ENCODE measurements around the gene CACFD1.

Gene CACFD1

GRCh38 chr9:133459476-133460404 is at the start of gene CACFD1:
Gene CACFD1, plus strand, starts transcription at chr9:133459978. Its CDS starts 89 bp downstream, at chr9:133460067.
- peak; percentile 90 for DNase-seq

DNA sequence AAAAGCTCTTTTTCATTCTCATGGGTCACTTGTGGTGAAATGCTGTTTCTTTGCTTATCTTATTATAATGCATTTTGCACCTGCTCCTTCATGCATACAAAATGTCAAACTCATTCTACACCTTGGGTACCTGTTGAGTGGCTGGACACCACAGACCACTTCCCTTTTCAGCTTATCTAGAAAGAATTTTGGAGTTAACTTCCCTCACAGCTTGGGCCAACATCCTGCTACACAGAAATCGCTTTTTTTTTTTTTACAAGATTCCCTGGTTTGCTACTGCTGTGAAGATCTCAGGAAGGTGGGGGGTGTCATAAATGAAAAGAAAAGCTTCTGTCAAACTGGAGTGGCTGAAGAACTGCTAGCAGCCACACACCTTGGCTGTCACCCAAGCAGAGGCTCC is 44.6 kb upstream of the CACFD1 start:
- DNase-seq, result no peak

GRCh38 chr9:133417541-133418461 is 42.0 kb upstream of the CACFD1 start, which contains the start of gene REXO4:
Gene REXO4, minus strand, starts transcription at chr9:133418010. Its CDS starts 166 bp downstream, at chr9:133417844.
- DNase-seq, result peak; percentile 80

GRCh38 chr9:133419005-133419404 is 40.8 kb upstream of the CACFD1 start:
- DNase-seq, result no peak

DNA sequence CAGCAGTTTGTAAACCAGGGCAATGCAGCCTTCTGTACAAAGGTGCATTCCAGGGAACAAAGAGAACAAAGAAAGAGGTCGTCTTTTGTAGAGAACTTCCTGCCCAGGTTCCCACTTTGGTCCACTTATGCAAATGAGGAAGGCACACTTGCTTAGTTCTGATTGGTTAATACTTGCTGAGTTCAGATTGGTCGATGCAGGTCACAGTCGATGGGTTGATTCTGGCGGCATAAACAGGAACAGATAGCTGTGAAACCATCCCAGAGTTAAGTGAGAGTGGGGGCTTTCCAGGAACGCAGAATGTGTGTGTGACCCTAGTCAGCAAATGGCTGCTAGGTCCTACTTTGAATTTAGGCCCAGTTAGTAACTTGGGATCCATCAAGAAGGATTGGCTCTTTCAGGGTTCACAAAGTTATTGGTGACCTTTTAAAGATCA is 39.4 kb upstream of the CACFD1 start:
- no peak for DNase-seq

DNA sequence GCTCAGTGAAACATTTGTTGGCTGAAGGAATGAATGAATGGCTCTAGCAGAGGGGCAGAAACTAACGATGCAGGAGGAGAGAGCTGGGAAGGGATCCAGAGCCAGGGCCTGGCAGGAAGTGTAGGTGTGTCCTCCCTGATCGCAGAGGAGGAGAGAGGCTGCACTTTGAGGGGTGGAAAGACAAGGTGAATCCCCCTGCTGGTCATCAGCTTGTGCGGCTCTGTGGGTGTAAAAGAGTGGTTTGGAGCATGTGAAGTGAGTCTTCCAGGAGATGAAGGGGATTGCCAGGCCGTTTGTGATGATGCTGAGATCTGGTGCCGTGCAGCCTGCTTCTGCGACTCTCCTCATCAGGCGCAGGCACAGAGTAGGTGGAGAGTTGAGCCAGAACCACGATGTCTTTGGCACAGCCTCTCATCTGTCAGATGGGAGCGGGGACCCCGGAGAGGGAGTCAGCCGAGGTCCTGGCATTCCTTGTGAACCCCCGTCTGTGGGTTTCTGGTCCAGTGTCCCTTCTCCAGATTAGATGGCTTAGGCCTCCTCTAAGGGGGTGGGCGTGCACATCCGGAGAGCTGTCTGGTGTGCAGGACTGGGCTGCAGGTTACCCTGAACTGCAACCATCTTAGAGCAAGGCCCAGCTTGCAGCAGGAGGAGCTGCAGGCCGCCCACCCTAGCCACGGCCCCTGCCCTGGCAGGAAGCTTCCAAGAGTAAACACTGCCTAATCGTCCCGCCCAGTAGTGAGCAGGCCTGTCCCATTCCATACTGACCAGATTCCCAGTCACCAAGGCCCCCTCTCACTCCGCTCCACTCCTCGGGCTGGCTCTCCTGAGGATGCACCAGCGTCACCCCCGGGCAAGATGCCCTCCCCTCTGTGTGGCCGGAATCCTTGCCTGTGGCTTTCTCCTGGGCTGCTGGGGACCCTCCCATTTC is 37.9 kb upstream of the CACFD1 start, which contains the start of gene ADAMTS13:
ADAMTS13 (plus strand) TSS at position 753 of the 928 bp plus-strand sequence; CDS start at position 830, 77 bp downstream.
- no peak for DNase-seq

- DNase-seq, result no peak
These were observed 36.6 kb upstream of the CACFD1 start for GRCh38 chr9:133423216-133423615.

DNA sequence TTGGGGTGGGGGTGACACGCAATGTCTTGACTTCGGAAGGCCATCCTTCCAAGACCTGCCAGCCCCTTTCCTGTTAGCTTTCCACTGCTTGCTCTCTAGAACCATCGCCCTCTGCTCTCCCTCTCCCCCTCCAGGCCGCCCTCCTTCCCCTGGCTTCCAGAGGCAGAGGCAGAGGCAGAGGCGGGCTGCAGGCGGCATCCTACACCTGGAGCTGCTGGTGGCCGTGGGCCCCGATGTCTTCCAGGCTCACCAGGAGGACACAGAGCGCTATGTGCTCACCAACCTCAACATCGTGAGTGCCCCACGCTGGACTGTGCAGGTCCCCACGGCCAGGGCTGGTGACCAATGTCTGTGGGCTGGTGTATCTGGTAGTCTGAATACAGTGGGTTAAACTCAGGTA is 35.6 kb upstream of the CACFD1 start:
- DNase-seq, result no peak

DNA sequence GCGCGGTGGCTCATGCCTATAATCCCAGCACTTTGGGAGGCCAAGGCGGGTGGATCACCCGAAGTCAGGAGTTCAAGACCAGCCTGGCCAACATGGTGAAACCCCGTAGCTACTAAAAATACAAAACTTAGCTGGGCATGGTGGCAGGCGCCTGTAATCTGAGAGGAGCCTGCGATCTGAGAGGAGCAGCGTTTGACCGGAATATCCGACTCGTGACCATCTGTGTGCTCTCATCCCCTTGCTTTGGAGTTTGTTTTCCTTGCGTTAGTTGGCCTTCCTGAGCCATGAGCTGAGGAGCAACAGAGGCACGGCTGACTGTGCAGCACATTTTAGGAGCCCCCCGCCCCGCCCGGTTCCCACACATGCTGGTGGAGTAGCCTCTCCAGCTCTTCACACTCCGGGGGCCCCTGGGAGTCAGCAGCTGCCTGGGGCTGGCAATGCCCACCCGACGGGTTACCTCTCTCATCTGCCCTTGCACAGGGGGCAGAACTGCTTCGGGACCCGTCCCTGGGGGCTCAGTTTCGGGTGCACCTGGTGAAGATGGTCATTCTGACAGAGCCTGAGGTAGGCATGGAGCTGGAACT is 34.6 kb upstream of the CACFD1 start:
- DNase-seq, result no peak

GRCh38 chr9:133426011-133426410 is 33.8 kb upstream of the CACFD1 start:
- no peak for DNase-seq

- no peak for DNase-seq
These were observed 32.0 kb upstream of the CACFD1 start for GRCh38 chr9:133427658-133428348.

DNA sequence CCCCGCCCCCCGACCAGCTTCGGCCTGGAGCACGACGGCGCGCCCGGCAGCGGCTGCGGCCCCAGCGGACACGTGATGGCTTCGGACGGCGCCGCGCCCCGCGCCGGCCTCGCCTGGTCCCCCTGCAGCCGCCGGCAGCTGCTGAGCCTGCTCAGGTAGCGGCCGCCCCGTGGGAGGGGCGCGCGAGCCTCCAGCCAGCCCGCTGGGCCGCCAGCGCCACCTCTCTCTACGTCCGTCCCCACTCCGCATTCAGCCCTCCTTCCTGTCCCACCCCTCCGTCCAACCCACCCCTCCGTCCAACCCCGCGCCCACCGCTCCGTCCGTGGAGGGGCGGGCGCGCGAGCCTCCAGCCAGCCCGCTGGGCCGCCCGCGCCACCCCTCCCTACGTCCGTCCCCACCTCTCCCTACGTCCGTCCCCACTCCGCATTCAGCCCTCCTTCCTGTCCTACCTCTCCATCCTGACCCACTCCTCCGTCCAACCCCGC is 31.1 kb upstream of the CACFD1 start:
- no peak for DNase-seq

GRCh38 chr9:133429214-133429613 is 30.6 kb upstream of the CACFD1 start:
- DNase-seq, result no peak

- DNase-seq, result no peak
These were observed 30.1 kb upstream of the CACFD1 start for GRCh38 chr9:133429641-133430161.

DNA sequence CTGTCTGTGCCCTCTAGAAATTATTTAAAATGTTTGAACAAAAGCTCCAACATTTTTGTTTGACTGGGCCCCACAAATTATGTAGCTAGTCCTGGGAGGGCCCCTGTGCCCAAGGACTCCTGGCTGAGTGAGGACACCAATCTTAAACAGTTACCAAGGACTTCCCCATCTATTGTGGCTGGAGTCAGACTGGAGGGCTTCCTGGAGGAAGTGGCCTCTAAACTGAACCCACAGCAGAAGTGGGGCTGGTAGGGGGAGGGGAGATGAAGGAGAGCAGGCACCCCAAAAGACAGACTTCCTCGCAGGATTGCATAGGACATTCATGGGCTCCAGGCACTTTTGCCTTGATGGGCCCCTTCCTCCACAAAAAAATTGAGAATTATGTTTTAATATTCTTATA is 29.5 kb upstream of the CACFD1 start:
- no peak for DNase-seq

GRCh38 chr9:133433351-133433843 is 26.4 kb upstream of the CACFD1 start:
- no peak for DNase-seq

- DNase-seq, result no peak
These were observed 23.1 kb upstream of the CACFD1 start for GRCh38 chr9:133436681-133437080.

DNA sequence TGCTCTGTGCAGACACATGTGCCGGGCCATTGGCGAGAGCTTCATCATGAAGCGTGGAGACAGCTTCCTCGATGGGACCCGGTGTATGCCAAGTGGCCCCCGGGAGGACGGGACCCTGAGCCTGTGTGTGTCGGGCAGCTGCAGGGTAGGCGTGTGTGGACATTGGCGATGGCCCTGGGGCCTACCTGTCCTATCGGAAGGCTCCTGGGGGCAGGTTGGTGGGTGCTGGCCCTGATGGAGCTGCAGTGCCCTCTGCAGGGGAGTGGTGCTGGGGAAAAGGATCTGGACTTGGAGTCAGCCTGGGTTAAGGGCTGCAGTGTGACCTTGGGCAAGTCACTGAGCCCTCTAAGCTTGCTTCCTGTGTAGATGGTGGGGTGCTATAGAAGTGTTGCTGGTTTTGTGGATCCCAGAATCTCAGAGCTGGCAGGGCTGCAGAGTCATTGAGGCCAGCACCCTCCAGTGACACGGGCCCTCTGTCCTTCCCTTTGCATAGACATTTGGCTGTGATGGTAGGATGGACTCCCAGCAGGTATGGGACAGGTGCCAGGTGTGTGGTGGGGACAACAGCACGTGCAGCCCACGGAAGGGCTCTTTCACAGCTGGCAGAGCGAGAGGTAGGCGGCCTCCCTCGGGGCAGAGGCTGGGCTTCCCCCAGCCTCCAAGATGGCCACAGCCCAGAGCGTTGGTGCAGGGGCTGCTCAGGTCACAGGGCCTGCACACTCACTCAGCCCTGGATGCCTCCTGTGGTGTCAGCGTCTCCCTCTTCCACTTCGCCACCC is 21.8 kb upstream of the CACFD1 start:
- DNase-seq, result no peak

- no peak for DNase-seq
These were observed 20.4 kb upstream of the CACFD1 start for GRCh38 chr9:133439337-133439736.

GRCh38 chr9:133440874-133441273 is 18.9 kb upstream of the CACFD1 start:
- DNase-seq, result no peak

All from NK-92 treated with Interleukin-12 subunit alpha and Interleukin-12 subunit beta, amount 100 ng/mL, for 24 hours (cell line).